Esophagus squamous epithelium (tissue), 5 donors: ENCODE results near the gene ANKRD29. TPM values are rescaled to one million over a fixed set of nuclear protein-coding genes. Genes with fewer than 3 reads are reported as not detected.
A peak's percentile ranks its signal among the peaks of the same experiment; 100 is the strongest.

ENCODE experiments used
- DNase-seq: peaks from one replicate; lab custom pipeline; 2025; lab: John Stamatoyannopoulos, UW
- H3K27ac ChIP-seq, 4 donors: fragments of 200-600 bp; sonication (generic); one replicate each; pipeline ENCODE4 v1.5.1; 2016 to 2019; ENCODE audit warnings: mild to moderate bottlenecking in 1 of 4
- H3K27me3 ChIP-seq, 4 donors: fragments of 200-600 bp; sonication (generic); 1 replicate in 3 of 4; 2 replicates in 1 of 4; pipeline versions ENCODE4 v1.5.1 to v1.6.0; 2017 to 2021; ENCODE audit warnings: antibody characterized with exemption in 1 of 4
- H3K36me3 ChIP-seq, 3 donors: fragments of 200-600 bp; sonication (generic); one replicate each; pipeline ENCODE4 v1.5.1; 2016 to 2019
- H3K4me1 ChIP-seq, 3 donors: fragments of 200-600 bp; sonication (generic); one replicate each; pipeline ENCODE4 v1.5.1; 2017 to 2019
- H3K4me3 ChIP-seq, 4 donors: fragments of 200-600 bp; sonication (generic); 1 replicate in 3 of 4; 2 replicates in 1 of 4; pipeline ENCODE4 v1.5.1; 2016 to 2019; ENCODE audit warnings: mild to moderate bottlenecking in 2 of 4, moderate library complexity in 1 of 4
- H3K9me3 ChIP-seq, 3 donors: fragments of 200-600 bp; sonication (generic); one replicate each; pipeline ENCODE4 v1.5.1; 2016 to 2019
- POLR2A ChIP-seq, 4 donors: fragments of 450-650 bp; IDR thresholded peaks; one replicate each; pipeline ENCODE4 v1.6.1; 2017; ENCODE audit warnings: antibody characterized with exemption in 4 of 4, mild to moderate bottlenecking in 4 of 4, moderate library complexity in 3 of 4
- WGBS, 2 donors: methylation state at CpG; one replicate each; pipeline ENCODE4 v1.1.5; 2018; 5-methylcytosine and 5-hydroxymethylcytosine counted together
- intact Hi-C: fragments of 100-400 bp; cut with DNase I; formaldehyde crosslinking; loops from one replicate; pipeline ENCODE4 v1.15.0; 2022
- total RNA-seq, 4 donors: library from RNA; depleted of rRNA; stranded (reverse); fragments of >200 nt; gene quantifications; one replicate each; pipeline ENCODE4 v1.1.0, GENCODE V29; 2016
- TF ChIP-seq, protein P1 (sequence below), 6 experiments: fragments of 450-650 bp in 4 of 6; fragments of 200-600 bp in 2 of 6; sonication (generic) in 2 of 6; IDR thresholded peaks; one replicate each; pipeline ENCODE4 v1.5.1; 2016 to 2019; ENCODE audit warnings: antibody characterized with exemption in 6 of 6, mild to moderate bottlenecking in 4 of 6, moderate library complexity in 4 of 6
- donor health status: DM: yes; HTN: yes; CAD: no.

ANKRD29 gene
- total RNA-seq, 4 donors from 2014 or later = 2.9 to 10.8 (median 9.2) TPM

DNA sequence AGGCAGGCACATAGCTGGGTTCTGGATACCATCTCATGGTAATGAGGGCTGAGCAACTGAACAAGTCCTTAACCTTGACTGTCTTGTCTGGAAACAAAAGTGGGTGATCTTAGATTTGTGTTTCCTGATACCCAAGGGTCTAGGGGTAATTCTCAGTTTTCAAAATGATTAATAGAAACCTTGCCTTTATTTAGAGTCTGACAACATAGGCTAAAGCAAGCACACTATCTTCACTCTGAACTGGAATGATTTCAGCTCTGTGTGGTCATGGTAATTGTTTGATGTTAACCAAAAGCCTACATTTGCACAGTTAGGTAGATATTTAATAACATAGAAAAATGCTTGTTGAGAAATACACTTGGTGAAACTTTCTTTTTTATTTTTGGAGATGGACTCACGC, 19.8 kb upstream of the ANKRD29 start:
- Histone ChIP-seq H3K27me3 (no peaks in the 10 kb centered on the region), H3K27ac (no peak overlapping the region), H3K4me1 (peaks cover 0 to 18% (median 0%) of the 10 kb centered on the region in 3 donors), H3K9me3 (no peaks in the 10 kb centered on the region), H3K4me3 (no peak overlapping the region), H3K36me3 (no peaks in the 10 kb centered on the region)
- intact Hi-C loops = no loop called here
- TF ChIP-seq, protein P1, sequence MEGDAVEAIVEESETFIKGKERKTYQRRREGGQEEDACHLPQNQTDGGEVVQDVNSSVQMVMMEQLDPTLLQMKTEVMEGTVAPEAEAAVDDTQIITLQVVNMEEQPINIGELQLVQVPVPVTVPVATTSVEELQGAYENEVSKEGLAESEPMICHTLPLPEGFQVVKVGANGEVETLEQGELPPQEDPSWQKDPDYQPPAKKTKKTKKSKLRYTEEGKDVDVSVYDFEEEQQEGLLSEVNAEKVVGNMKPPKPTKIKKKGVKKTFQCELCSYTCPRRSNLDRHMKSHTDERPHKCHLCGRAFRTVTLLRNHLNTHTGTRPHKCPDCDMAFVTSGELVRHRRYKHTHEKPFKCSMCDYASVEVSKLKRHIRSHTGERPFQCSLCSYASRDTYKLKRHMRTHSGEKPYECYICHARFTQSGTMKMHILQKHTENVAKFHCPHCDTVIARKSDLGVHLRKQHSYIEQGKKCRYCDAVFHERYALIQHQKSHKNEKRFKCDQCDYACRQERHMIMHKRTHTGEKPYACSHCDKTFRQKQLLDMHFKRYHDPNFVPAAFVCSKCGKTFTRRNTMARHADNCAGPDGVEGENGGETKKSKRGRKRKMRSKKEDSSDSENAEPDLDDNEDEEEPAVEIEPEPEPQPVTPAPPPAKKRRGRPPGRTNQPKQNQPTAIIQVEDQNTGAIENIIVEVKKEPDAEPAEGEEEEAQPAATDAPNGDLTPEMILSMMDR (IDR thresholded peaks at IDR 0.05) = no peak
- no peak for TF ChIP-seq POLR2A (IDR thresholded peaks at IDR 0.05)
- DNase-seq = no peak
- 93 to 100% methylated on average over 1 of the region's 1 CpG for WGBS, 2 donors

DNA sequence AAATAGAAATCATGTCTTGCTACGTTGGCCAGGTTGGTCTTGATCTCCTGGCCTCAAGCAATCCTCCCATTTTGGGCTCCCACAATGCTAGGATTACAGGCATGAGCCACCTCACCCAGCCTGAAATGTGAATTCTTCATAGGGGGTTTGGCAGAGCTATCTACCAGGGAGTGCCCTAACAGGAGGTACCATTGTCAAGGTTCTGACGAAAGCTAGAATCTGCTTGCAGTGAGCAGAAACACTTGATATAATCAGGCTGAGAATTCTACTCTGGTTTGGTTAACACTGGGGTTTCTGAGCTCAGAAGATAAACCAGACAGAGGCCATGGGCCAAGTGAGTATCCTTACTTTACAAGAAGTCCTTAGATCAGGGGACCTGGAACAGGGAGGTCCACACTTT, 19.3 kb upstream of the ANKRD29 start:
- no peaks in the 10 kb centered on the region for H3K27me3 ChIP-seq
- no peak overlapping the region for H3K4me3 ChIP-seq
- TF ChIP-seq POLR2A (IDR thresholded peaks at IDR 0.05) = no peak
- TF ChIP-seq, protein P1 (IDR thresholded peaks at IDR 0.05) = no peak
- DNase-seq = no peak
- no peaks in the 10 kb centered on the region for H3K36me3 ChIP-seq
- no peak overlapping the region for H3K27ac ChIP-seq
- WGBS, 2 donors = 56 to 68% methylated on average over 2 of the region's 2 CpGs
- intact Hi-C loops = no loop called here
- peaks cover 0 to 18% (median 0%) of the 10 kb centered on the region in 3 donors for H3K4me1 ChIP-seq
- no peaks in the 10 kb centered on the region for H3K9me3 ChIP-seq

DNA sequence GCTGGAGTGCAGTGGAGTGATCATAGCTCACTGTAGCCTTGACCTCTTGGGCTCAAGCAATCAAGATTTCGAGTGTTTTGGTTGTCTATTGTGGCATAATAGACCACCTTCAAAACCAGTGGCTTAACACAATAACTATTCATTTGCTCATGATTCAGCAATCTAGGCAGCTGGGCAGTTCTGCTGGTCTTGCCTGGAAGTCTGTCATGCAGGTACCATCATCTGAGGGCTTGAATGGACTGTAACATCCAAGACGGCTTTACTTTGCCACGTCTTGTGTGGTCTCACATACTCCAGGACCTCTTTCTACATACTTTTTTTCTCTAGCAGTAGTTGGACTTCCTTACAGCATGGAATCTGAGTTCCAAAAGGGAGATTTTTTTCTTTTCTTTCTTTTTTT, 13.2 kb upstream of the ANKRD29 start:
- Histone ChIP-seq H3K27ac (no peak overlapping the region), H3K4me3 (no peak overlapping the region), H3K27me3 (no peaks in the 10 kb centered on the region), H3K9me3 (no peaks in the 10 kb centered on the region), H3K36me3 (no peaks in the 10 kb centered on the region), H3K4me1 (peaks cover 0 to 21% (median 4%) of the 10 kb centered on the region in 3 donors)
- DNase-seq = no peak
- TF ChIP-seq, protein P1 (IDR thresholded peaks at IDR 0.05) = no peak
- intact Hi-C loops = no loop called here
- 83 to 92% methylated on average over 3 of the region's 3 CpGs for WGBS, 2 donors

DNA sequence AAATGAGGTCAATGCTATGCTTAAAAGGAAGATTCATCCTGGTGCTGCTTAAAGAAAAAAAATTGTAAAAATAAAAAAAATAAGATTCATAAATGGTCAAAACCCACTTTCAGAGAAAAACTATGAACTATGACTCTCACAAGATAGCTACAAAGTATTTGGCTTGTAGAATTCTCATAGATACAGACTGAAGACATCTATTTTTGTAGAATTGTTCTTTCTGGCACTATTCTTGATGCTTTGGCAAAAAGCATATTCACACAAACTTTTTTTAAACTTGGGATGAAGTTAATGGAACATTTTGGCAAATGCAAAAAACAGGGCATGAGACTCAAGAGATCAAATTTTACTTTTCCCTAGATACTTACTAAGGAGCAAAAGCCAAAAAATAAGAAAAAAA, 12.5 kb upstream of the ANKRD29 start:
- intact Hi-C loops = no loop called here
- H3K27ac ChIP-seq = peak overlapping the region in 1 of 4 donors; percentile 19
- no peak overlapping the region for H3K4me3 ChIP-seq
- H3K4me1 ChIP-seq = peaks cover 0 to 21% (median 4%) of the 10 kb centered on the region in 3 donors
- H3K27me3 ChIP-seq = no peaks in the 10 kb centered on the region
- no peaks in the 10 kb centered on the region for H3K9me3 ChIP-seq
- TF ChIP-seq POLR2A (IDR thresholded peaks at IDR 0.05) = no peak
- TF ChIP-seq, protein P1 (IDR thresholded peaks at IDR 0.05) = no peak
- DNase-seq = no peak
- no peaks in the 10 kb centered on the region for H3K36me3 ChIP-seq

DNA sequence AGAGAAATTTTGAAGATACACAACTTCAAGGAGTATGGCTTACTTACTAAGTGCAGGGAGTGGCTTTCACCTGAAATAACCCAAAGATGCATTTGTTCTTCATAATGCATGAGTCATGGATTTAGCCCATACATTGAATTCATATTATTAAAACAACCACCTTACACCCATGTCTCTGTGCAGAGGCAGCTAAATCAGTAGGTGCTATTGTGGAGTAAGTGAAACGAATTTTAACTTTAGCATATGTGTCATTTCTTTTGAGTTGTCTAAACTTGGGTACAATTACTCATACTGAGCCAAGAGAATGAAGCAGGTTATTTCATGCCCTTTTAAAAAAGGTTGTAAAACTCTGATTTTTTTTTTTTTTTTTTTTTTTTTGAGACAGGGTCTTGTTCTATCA, 11.0 kb upstream of the ANKRD29 start:
- no peak for DNase-seq
- Histone ChIP-seq H3K4me1 (peaks cover 0 to 32% (median 4%) of the 10 kb centered on the region in 3 donors), H3K27me3 (no peaks in the 10 kb centered on the region), H3K36me3 (no peaks in the 10 kb centered on the region), H3K9me3 (no peaks in the 10 kb centered on the region), H3K4me3 (no peak overlapping the region), H3K27ac (peak overlapping the region in 2 of 4 donors; percentile 28 to 65)
- intact Hi-C loops = no loop called here
- 21 to 39% methylated on average over 1 of the region's 1 CpG for WGBS, 2 donors
- no peak for TF ChIP-seq POLR2A (IDR thresholded peaks at IDR 0.05)
- TF ChIP-seq, protein P1 (IDR thresholded peaks at IDR 0.05) = no peak
